ENCODE data around the gene NLGN4Y. TPM values are rescaled to one million over a fixed set of nuclear protein-coding genes. Genes with fewer than 3 reads are reported as not detected.

The NLGN4Y gene
- total and polyA plus RNA-seq, 2 of the 4 experiments (the other 2 are of a cell fraction): not detected

DNA sequence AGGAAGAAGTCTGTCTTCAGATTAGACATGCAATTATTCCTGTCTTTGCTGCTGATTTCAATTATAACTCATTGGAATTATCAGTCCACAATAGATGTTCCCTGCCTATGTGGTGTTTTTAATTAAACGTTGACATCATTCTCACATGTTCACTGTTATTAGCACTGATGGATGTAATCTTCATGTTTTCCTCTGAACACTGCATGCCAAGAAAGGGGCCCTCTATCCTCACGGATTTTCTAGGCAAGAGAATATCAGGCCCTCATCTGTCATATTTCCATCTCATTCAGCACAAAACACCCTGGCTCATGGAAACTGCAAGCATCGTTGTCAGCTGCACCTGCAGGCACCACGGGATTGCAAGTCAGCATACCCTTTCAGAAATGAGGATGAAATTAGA is 224.0 kb downstream of the NLGN4Y start:
- no TSS peak for BruUV-seq (replicated peaks)
- H3K9me3 ChIP-seq (ENCODE audit: control insufficient read depth, insufficient read depth, low read length): no peaks in the 10 kb centered on the region
- H2BK20ac ChIP-seq (ENCODE audit: low read depth, low read length): no peak overlapping the region
- H3K18ac ChIP-seq (ENCODE audit: low read depth, low read length): no peak overlapping the region
- in situ Hi-C loops (cut with MboI; ENCODE audit: low sequenced_read_pairs): no loop called here
- ATAC-seq (ENCODE audit: low read depth) (no peak), DNase-seq (no peak)
- H4K20me1 ChIP-seq (ENCODE audit: insufficient read depth, low read length): no peaks in the 10 kb centered on the region
- H3K9me1 ChIP-seq (ENCODE audit: insufficient read depth, low read length): no peaks in the 10 kb centered on the region
- H3K4me3 ChIP-seq (ENCODE audit: insufficient read depth, low read depth, low read length): no peak overlapping the region
- H4K5ac ChIP-seq (ENCODE audit: low read depth, low read length): no peak overlapping the region
- no peak for TF ChIP-seq RFX5 (IDR thresholded peaks at IDR 0.05; ENCODE audit: low read depth, low read length)
- TF ChIP-seq, protein P1, sequence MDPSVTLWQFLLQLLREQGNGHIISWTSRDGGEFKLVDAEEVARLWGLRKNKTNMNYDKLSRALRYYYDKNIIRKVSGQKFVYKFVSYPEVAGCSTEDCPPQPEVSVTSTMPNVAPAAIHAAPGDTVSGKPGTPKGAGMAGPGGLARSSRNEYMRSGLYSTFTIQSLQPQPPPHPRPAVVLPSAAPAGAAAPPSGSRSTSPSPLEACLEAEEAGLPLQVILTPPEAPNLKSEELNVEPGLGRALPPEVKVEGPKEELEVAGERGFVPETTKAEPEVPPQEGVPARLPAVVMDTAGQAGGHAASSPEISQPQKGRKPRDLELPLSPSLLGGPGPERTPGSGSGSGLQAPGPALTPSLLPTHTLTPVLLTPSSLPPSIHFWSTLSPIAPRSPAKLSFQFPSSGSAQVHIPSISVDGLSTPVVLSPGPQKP (IDR thresholded peaks at IDR 0.05; ENCODE audit: borderline replicate concordance, low read depth, low read length): no peak
- no peak for TF ChIP-seq FOS (IDR thresholded peaks at IDR 0.05; ENCODE audit: low read depth, low read length)
- TF ChIP-seq RAD21 (IDR thresholded peaks at IDR 0.05; ENCODE audit: low read length): no peak
- TF ChIP-seq, protein P2, sequence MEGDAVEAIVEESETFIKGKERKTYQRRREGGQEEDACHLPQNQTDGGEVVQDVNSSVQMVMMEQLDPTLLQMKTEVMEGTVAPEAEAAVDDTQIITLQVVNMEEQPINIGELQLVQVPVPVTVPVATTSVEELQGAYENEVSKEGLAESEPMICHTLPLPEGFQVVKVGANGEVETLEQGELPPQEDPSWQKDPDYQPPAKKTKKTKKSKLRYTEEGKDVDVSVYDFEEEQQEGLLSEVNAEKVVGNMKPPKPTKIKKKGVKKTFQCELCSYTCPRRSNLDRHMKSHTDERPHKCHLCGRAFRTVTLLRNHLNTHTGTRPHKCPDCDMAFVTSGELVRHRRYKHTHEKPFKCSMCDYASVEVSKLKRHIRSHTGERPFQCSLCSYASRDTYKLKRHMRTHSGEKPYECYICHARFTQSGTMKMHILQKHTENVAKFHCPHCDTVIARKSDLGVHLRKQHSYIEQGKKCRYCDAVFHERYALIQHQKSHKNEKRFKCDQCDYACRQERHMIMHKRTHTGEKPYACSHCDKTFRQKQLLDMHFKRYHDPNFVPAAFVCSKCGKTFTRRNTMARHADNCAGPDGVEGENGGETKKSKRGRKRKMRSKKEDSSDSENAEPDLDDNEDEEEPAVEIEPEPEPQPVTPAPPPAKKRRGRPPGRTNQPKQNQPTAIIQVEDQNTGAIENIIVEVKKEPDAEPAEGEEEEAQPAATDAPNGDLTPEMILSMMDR (conservative IDR thresholded peaks at IDR 0.05; ENCODE audit: low read depth, low read length): no peak
- no peak for TF ChIP-seq BHLHE40 (IDR thresholded peaks at IDR 0.05; ENCODE audit: low read depth, low read length)
- TF ChIP-seq CHD1 (IDR thresholded peaks at IDR 0.05; ENCODE audit: low read depth, low read length): no peak
- no peak for TF ChIP-seq NFE2L2 (IDR thresholded peaks at IDR 0.05; ENCODE audit: low read depth, low read length)
- TF ChIP-seq USF2 (IDR thresholded peaks at IDR 0.05; ENCODE audit: low read depth, low read length): no peak
- TF ChIP-seq MAFK (IDR thresholded peaks at IDR 0.05; ENCODE audit: low read depth, low read length): no peak
- no peak overlapping the region for H3K14ac ChIP-seq (replicated peaks; ENCODE audit: low read depth, low read length)
- no peak overlapping the region for H2BK120ac ChIP-seq (ENCODE audit: low read depth, low read length)
- H4K8ac ChIP-seq (ENCODE audit: low read depth in 2 of 2, low read length in 2 of 2): no peak overlapping the region
- ChIA-PET CTCF (no interaction called here), POLR2A (ENCODE audit: unreplicated experiment) (no interaction called here)
- no peak overlapping the region for H2BK5ac ChIP-seq (ENCODE audit: low read depth, low read length, poor library complexity, severe bottlenecking)
- H3K4me1 ChIP-seq (ENCODE audit: control insufficient read depth, insufficient read depth, low read length): no peaks in the 10 kb centered on the region
- H3K79me1 ChIP-seq (ENCODE audit: low read depth in 1 of 2, low read length in 2 of 2): no peaks in the 10 kb centered on the region
- H3K4me2 ChIP-seq (ENCODE audit: low read depth, low read length): no peak overlapping the region
- no CpG with 5 or more reads among the region's 4 CpGs for WGBS, 2 experiments (ENCODE audit: extremely low coverage in 2 of 2, insufficient read length in 1 of 2)
- dilution Hi-C loops (cut with HindIII; ENCODE audit: low sequenced_read_pairs, unreplicated experiment): no loop called here
- H3K27ac ChIP-seq (ENCODE audit: insufficient read depth, low read length): no peak overlapping the region
- no peak overlapping the region for H2AK5ac ChIP-seq (ENCODE audit: low read depth, low read length)
- no peaks in the 10 kb centered on the region for H3K36me3 ChIP-seq (ENCODE audit: control insufficient read depth, insufficient read depth, low read length)
- H3K23ac ChIP-seq (ENCODE audit: low read depth, low read length): no peak overlapping the region
- no peak overlapping the region for H2AFZ ChIP-seq (replicated peaks; ENCODE audit: low read length, poor library complexity)
- intact Hi-C loops (cut with micrococcal nuclease): no loop called here
- H2BK15ac ChIP-seq (ENCODE audit: low read depth, low read length): no peak overlapping the region
- no peak overlapping the region for H3K9ac ChIP-seq (ENCODE audit: low read depth, low read length)
- H3K4ac ChIP-seq (ENCODE audit: low read depth, low read length): no peak overlapping the region
- no peak overlapping the region for H4K91ac ChIP-seq (ENCODE audit: insufficient read depth, low read depth, low read length)
- H2AK9ac ChIP-seq (replicated peaks; ENCODE audit: low read depth, low read length, poor library complexity): no peak overlapping the region
- no peaks in the 10 kb centered on the region for H3K27me3 ChIP-seq (ENCODE audit: control insufficient read depth, insufficient read depth, low read length)
- H3K56ac ChIP-seq (ENCODE audit: extremely low read depth, insufficient read depth, low read length): no peak overlapping the region

All from IMR-90 (cell line).